Gastroesophageal sphincter (tissue), 3 donors: ENCODE results near the gene DYSF.

Source experiments
- CTCF ChIP-seq, 4 experiments: fragments of 200-600 bp in 2 of 4; fragments of 450-650 bp in 2 of 4; sonication (generic) in 1 of 4; IDR thresholded peaks; one replicate each; pipeline ENCODE4 v1.5.1; 2017 to 2019; ENCODE audit warnings: antibody characterized with exemption in 4 of 4, mild to moderate bottlenecking in 2 of 4, moderate library complexity in 2 of 4
- POLR2A ChIP-seq, 2 donors: fragments of 450-650 bp; IDR thresholded peaks; one replicate each; pipeline ENCODE4 v1.6.1; 2017; ENCODE audit warnings: antibody characterized with exemption in 2 of 2, mild to moderate bottlenecking in 2 of 2, moderate library complexity in 1 of 2

GRCh38 chr2:71689968-71690834 is 236.8 kb downstream of the DYSF start:
- TF ChIP-seq CTCF (IDR thresholded peaks at IDR 0.05) (no peak), POLR2A (IDR thresholded peaks at IDR 0.05) (no peak)
